Endodermal cell (in vitro differentiated cells): ENCODE measurements around the gene DGKB. TPM values are rescaled to one million over a fixed set of nuclear protein-coding genes. Genes with fewer than 3 reads are reported as not detected.
A peak's percentile ranks its signal among the peaks of the same experiment; 100 is the strongest.

ENCODE experiments used
- DNase-seq: peaks from one replicate; pipeline ENCODE4 v3.0.0-alpha.2; 2017
- H3K27ac ChIP-seq: 2 replicates; pipeline ENCODE4 v1.5.1; 2013; ENCODE audit warnings: mild to moderate bottlenecking, low read depth, low read length, moderate library complexity
- H3K27me3 ChIP-seq: 2 replicates; pipeline ENCODE4 v1.6.1; 2013; ENCODE audit warnings: mild to moderate bottlenecking, low read length, moderate library complexity; ENCODE audit not compliant: insufficient read depth, control insufficient read depth, poor library complexity, severe bottlenecking
- H3K36me3 ChIP-seq: 2 replicates; pipeline ENCODE4 v1.7.0; 2013; ENCODE audit warnings: mild to moderate bottlenecking, low read length, moderate library complexity; ENCODE audit not compliant: control insufficient read depth, insufficient read depth
- H3K4me1 ChIP-seq: one replicate; pipeline ENCODE4 v1.7.0; 2013; ENCODE audit warnings: low read length; ENCODE audit not compliant: control insufficient read depth, insufficient read depth
- H3K4me3 ChIP-seq: 2 replicates; pipeline ENCODE4 v1.5.1; 2013; ENCODE audit warnings: mild to moderate bottlenecking, low read length, moderate library complexity
- H3K9ac ChIP-seq: 2 replicates; pipeline ENCODE4 v1.6.1; 2013; ENCODE audit warnings: mild to moderate bottlenecking, low read length, moderate library complexity; ENCODE audit not compliant: poor library complexity, severe bottlenecking; ENCODE audit errors: extremely low read depth
- H3K9me3 ChIP-seq: 2 replicates; pipeline ENCODE4 v1.6.1; 2013; ENCODE audit warnings: mild to moderate bottlenecking, low read length, moderate library complexity; ENCODE audit not compliant: control insufficient read depth
- H3K27ac Mint-ChIP-seq: 2 replicates; pipeline ENCODE4 v1.8.0; 2020; ENCODE audit warnings: mixed read lengths
- H3K27me3 Mint-ChIP-seq: 2 replicates; pipeline ENCODE4 v1.8.0; 2021; ENCODE audit warnings: mild to moderate bottlenecking, mixed read lengths; ENCODE audit not compliant: insufficient read depth
- H3K36me3 Mint-ChIP-seq: 2 replicates; pipeline ENCODE4 v1.8.0; 2020; ENCODE audit warnings: low read depth, mixed read lengths
- H3K4me1 Mint-ChIP-seq: 2 replicates; pipeline ENCODE4 v1.8.0; 2020; ENCODE audit warnings: mixed read lengths
- H3K4me3 Mint-ChIP-seq: 2 replicates; pipeline ENCODE4 v1.8.0; 2020; ENCODE audit warnings: mild to moderate bottlenecking, moderate library complexity, mixed read lengths
- H3K9me3 Mint-ChIP-seq: 2 replicates; pipeline ENCODE4 v1.8.0; 2020; ENCODE audit warnings: mild to moderate bottlenecking, mixed read lengths
- CTCF ChIP-seq: fragments of 200-600 bp; sonication (generic); conservative IDR thresholded peaks from 2 replicates; pipeline ENCODE4 v1.5.0; 2021; ENCODE audit warnings: antibody characterized with exemption, mild to moderate bottlenecking
- WGBS, 2 experiments: methylation state at CpG; one replicate each; pipeline versions ENCODE4 v1.1.5 to v1.1.7; 2013; ENCODE audit warnings: missing lambda C conversion rate in 2 of 2, mixed read lengths in 1 of 2; ENCODE audit not compliant: insufficient coverage in 1 of 2, insufficient read length in 1 of 2; 5-methylcytosine and 5-hydroxymethylcytosine counted together
- total RNA-seq, 2 donors: library from RNA; stranded (reverse); fragmentation: NEBNext Ultra II Directional in 1 of 2; extraction: Animal tissue kit (Norgen Biotek cat#: 25700) in 1 of 2; gene quantifications; 2 replicates in 1 of 2; 3 replicates in 1 of 2; pipeline ENCODE4 v1.2.1, GENCODE V29; 2021

DGKB gene
- total RNA-seq, 2 donors from 2014 or later = 5.1 to 5.2 TPM

GRCh38 chr7:14196555-14196954 lies 706.0 kb downstream of the DGKB start:
- H3K9me3 ChIP-seq = no peaks in the 10 kb centered on the region
- Mint-ChIP-seq H3K4me1 (peaks cover 1% of the 10 kb centered on the region), H3K27ac (no peak overlapping the region), H3K36me3 (no peaks in the 10 kb centered on the region), H3K9me3 (peaks cover 2% of the 10 kb centered on the region), H3K4me3 (no peak overlapping the region), H3K27me3 (no peaks in the 10 kb centered on the region)
- no peaks in the 10 kb centered on the region for H3K36me3 ChIP-seq
- H3K27ac ChIP-seq = no peak overlapping the region
- no peak for DNase-seq
- H3K9ac ChIP-seq = no peak overlapping the region
- no peak for TF ChIP-seq CTCF
- H3K4me1 ChIP-seq = no peaks in the 10 kb centered on the region
- WGBS, 2 experiments = 86% methylated on average over 2 of the region's 2 CpGs; no CpG with 5 or more reads in 1 of the 2 experiments
- H3K27me3 ChIP-seq = no peaks in the 10 kb centered on the region
- H3K4me3 ChIP-seq = no peak overlapping the region

DNA sequence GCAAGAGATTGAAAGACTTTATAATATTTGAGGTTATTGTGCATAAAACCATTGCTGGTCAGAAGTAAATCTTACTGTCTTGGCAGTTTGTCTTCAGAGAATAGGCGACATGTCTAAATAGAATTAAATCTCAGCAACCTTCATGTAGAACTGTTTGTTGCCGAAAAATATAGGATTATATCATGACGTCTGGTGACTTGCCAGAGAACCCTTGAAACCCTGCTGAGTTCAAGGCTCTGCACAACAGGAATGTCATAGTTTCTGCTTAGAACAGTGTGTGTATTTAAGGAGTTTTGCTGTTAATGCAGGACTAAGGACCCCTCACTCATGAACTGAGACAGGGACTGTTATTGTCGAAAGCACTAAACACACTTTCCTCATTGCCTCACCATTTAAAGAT lies 706.7 kb downstream of the DGKB start:
- Histone ChIP-seq H3K27ac (no peak overlapping the region), H3K27me3 (no peaks in the 10 kb centered on the region), H3K9me3 (no peaks in the 10 kb centered on the region), H3K36me3 (no peaks in the 10 kb centered on the region), H3K9ac (no peak overlapping the region), H3K4me1 (no peaks in the 10 kb centered on the region), H3K4me3 (no peak overlapping the region)
- peaks cover 1% of the 10 kb centered on the region for H3K4me1 Mint-ChIP-seq
- no peaks in the 10 kb centered on the region for H3K27me3 Mint-ChIP-seq
- no peaks in the 10 kb centered on the region for H3K36me3 Mint-ChIP-seq
- H3K4me3 Mint-ChIP-seq = no peak overlapping the region
- 88 to 93% methylated on average over 3 to 4 of the region's 4 CpGs for WGBS, 2 experiments
- TF ChIP-seq CTCF = no peak
- H3K27ac Mint-ChIP-seq = no peak overlapping the region
- DNase-seq = no peak
- H3K9me3 Mint-ChIP-seq = peaks cover 2% of the 10 kb centered on the region

GRCh38 chr7:14195079-14195478 lies 707.5 kb downstream of the DGKB start:
- Mint-ChIP-seq H3K36me3 (no peaks in the 10 kb centered on the region), H3K27ac (no peak overlapping the region), H3K4me1 (peaks cover 1% of the 10 kb centered on the region), H3K9me3 (peaks cover 2% of the 10 kb centered on the region), H3K27me3 (no peaks in the 10 kb centered on the region), H3K4me3 (no peak overlapping the region)
- 67 to 88% methylated on average over 1 to 4 of the region's 4 CpGs for WGBS, 2 experiments
- DNase-seq = peak; percentile 50
- H3K9ac ChIP-seq = no peak overlapping the region
- no peaks in the 10 kb centered on the region for H3K9me3 ChIP-seq
- H3K4me3 ChIP-seq = no peak overlapping the region
- no peak overlapping the region for H3K27ac ChIP-seq
- H3K36me3 ChIP-seq = no peaks in the 10 kb centered on the region
- no peaks in the 10 kb centered on the region for H3K4me1 ChIP-seq
- TF ChIP-seq CTCF = peak; percentile 28
- no peaks in the 10 kb centered on the region for H3K27me3 ChIP-seq
